NCI-H345 treated with DMSO at 0.1 percent for 48 hours (cell line): Measurements from ENCODE around the gene APOC4.

Experiments
- DNase-seq: peaks from one replicate; lab custom pipeline; 2025; ENCODE audit not compliant: unreplicated experiment; lab: John Stamatoyannopoulos, UW

Gene APOC4

DNA sequence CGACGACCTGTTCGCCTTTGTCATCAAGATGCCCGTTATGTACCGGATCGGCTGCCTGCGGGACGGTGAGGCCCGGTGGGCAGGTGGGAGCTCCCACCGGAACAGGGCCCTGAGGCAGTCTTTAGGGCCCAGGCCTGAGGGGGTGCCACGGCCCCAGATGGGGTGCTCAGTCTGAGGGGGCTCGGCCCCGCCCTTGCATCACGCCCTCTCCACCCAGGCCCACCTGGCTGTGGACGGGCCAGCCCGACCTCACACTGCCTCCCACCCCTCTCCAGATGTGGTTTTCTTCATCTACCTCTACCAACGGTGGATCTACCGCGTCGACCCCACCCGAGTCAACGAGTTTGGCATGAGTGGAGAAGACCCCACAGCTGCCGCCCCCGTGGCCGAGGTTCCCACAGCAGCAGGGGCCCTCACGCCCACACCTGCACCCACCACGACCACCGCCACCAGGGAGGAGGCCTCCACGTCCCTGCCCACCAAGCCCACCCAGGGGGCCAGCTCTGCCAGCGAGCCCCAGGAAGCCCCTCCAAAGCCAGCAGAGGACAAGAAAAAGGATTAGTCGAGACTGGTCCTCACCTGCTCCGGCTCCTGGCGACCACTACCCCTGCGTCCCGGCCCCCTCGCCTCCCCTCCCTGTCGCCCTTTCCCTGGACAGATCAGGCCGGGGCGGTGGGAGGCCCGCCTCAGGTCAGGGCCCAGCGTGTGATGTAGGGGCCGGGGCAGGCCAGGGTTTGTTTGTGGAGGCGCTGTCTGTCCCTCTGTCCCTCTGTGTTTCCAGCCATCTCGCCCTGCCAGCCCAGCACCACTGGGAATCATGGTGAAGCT, 50.5 kb downstream of the APOC4 start:
- DNase-seq: no peak

DNA sequence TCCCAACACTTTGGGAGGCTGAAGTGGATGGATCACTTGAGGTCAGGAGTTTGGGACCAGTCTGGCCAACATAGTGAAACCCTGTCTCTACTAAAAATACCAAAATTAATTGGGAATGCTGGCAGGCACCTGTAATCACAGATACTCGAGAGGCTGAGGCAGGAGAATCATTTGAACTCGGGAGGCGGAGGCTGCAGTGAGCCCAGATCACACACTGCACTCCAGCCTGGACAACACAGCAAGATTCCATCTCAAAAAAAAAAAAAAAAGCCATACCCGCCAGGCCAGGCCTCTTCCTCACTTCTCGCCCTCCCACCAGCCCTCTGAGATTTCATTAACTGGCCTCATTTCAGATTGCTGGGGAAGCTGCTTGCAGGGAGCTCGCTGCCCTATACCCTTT, 51.5 kb downstream of the APOC4 start:
- no peak for DNase-seq

GRCh38 chr19:44993926-44994537, 52.0 kb downstream of the APOC4 start:
- no peak for DNase-seq
